HG03103 (cell line): ENCODE data around the gene KRTAP6-2.

Experiments used
- ATAC-seq: cut with Tn5 transposase; IDR thresholded peaks from one replicate; pipeline ENCODE4 v1.9.1; 2021; ENCODE audit warnings: low read depth; ENCODE audit not compliant: unreplicated experiment

KRTAP6-2 gene, protein sequence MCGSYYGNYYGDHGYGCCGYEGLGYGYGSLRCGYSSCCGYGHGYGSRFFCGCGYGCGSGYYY

DNA sequence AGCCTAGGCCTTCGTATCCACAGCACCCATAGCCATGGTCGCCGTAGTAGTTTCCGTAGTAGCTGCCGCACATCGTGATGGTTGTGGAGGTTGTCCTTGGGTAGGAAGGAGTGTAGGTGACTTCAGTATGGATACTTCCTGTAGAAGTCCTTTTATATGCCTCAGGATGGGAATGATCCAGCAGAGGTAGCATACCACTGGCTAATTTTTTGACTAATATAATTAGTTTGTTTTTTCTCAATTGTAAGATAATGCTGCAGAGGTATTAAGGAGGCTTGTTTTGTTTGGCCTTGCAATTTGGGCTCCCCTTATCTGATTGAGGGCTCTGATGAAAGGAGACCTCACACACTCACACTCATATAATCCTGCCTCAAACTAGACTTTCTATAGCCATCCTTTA, at the start of gene KRTAP6-2:
KRTAP6-2 (minus strand) TSS at position 101 of the 400 bp plus-strand sequence; CDS start at position 73, 28 bp downstream.
- no peak for ATAC-seq

DNA sequence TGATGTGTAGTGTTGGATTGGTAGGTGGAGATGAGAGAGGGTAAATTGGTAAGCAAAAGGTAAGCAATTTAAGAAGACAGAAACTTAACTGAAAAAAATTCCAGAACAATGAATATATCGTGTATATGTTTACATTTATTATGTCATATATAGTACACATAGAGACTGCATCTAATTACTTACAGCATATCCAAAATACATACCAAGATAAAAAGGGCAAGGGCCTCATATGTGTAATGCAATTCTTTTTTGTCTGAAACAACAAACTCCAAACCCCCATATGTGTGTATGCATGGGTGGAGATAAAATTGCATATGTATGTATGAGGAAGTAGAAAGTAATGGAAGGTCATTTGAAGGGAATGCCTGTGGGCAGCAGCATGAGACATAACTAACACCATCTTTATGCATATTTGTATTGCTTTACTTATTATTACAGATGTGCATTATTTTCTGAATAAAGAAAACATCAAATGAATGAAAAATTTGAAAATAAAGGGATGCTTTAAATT, 48.3 kb upstream of the KRTAP6-2 start:
- no peak for ATAC-seq

DNA sequence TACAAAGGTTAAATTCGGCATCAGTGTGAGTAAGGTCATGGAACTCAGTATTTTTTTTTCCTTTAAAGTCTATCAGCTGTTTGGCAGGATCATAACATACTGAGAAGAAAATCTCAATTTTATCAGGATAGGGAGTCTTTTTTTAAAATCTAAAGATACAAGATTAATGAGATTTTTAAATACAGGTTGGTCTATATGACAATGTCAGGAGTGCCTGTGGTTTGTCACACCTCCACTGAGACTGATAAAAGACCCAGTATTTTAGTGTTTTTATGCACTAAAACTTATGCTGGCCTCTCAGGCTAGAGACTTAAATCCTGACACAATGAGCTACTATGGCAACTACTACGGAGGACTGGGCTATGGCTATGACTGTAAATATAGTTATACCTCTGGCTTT, 43.9 kb upstream of the KRTAP6-2 start, which contains the start of gene KRTAP20-3:
KRTAP20-3 (plus strand) TSS at position 301 of the 400 bp plus-strand sequence.
- ATAC-seq = no peak

DNA sequence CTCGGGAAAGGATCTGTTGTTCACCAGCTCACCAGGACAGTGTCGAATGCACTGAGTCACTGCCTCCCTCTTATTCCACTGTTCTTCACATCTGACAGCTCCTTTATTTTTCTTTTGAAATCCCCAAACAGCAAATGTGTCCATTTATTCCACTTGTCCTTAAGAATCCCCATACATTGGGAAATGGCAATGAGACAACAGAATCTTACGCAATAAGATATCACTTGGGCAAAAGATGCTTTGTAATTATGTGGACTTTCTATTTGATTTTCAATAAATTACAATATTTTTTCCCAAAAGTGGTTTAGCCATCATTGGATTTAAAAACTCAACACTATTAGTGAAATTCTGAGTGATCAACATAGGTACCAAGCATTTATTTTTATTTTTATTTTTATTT, 40.0 kb upstream of the KRTAP6-2 start:
- ATAC-seq = no peak

DNA sequence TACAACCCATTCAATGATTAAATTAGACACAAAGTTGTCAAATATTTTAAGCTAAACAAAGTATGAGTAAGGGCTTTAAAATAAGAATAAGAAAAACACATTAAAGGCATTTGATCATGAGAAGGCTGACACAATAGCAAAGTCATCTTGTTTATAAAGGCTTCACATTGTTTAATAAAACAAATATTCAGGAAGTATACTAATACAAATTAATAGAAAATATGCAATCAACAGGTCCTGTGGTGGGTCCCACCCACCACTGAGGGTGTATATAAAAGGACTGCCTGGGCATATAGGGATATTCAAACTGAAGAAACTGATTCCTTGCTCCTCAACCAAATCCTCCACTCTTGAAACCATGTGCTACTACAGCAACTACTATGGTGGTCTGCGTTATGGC, 36.2 kb upstream of the KRTAP6-2 start, which contains the start of gene KRTAP20-2:
KRTAP20-2 (plus strand) TSS at position 301 of the 400 bp plus-strand sequence; CDS start at position 359, 58 bp downstream.
- ATAC-seq = no peak

DNA sequence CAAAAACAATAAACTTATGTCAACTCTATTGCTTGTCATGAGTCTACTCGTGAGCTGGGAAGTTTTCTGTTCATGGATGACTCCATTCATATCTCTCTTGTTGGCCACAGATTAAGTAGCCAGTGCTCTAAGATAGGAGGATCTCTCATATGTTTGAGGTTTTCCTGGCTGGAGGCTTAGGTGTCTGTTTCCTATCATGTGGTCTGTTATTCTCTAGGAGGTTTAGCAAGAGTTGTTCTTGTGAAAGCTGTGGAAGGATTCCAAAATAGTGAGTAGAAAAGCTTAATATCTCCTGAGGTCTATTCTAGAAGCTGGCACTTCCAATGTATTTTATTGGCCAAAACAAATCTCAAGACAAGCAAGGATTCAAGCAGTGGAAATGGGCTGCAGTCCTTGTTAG, 30.5 kb upstream of the KRTAP6-2 start:
- ATAC-seq = no peak

DNA sequence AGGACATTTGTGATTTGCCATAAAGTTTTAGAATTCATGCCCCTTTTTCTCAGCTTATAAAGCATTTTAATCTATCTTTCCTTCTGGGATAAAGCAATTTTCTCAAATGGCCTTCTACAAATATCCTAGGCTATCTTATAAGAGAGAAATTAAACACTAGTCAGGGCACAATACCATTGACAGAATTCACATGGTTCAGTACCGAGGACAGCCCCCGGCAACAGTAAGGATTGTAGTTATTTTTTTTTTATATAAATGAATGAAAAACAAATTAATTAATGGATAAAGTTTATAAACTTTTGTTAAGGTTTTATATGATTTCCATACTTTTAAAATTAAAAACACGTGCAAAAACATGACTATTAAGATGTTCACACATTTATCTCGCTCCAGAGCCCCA, 29.4 kb upstream of the KRTAP6-2 start:
- ATAC-seq = no peak

DNA sequence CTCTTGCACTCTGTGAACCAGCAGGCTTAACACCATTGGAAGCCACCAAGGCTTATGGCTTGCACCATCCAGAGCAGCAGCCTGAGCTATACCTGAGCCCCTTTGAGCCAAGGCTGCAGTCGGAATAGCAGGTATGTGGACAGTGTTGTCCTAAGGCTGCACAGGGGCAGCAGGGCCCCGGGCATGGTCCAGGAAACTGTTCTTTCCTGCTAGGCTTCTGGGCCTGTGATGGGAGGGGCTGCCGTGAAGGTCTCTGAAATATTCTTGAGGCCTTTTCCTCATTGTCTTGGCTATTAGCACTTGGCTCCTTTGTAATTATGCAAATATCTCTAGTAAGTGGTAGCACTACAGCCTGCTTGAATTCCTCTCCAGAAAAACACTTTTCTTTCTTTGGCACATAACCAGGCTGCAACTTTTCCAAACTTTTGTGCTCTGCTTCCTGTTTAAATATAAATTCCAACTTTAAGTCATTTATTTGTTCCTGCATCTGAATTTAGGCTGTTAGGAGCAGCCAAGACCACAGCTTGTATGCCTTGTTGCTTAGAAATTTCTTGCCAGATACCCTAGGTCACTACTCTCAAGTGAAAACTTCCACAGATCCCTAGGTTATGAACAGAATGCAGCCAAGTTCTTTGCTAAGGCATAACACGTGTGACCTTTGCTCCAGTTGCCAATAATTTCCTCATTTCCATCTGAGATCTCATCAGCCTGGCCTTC, 26.9 kb upstream of the KRTAP6-2 start:
- no peak for ATAC-seq

DNA sequence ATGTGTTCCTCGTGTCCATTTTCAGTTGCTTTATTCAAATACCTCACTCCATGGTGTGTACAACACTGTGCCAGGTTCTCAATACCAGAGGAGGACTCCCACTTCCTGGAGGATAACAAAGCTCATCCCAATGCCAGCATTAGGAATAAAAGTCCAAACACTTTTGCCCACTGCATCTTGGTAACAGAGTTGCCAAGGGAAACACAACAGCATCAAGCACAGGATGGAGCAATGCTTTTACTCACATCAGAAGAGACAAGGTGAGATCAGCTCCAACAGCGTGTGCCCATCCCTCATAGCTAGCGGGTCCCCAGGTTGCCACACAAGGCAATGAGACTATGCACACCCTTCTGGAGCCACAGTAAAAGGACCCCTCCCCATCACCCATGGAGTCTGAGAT, 24.7 kb upstream of the KRTAP6-2 start:
- no peak for ATAC-seq

DNA sequence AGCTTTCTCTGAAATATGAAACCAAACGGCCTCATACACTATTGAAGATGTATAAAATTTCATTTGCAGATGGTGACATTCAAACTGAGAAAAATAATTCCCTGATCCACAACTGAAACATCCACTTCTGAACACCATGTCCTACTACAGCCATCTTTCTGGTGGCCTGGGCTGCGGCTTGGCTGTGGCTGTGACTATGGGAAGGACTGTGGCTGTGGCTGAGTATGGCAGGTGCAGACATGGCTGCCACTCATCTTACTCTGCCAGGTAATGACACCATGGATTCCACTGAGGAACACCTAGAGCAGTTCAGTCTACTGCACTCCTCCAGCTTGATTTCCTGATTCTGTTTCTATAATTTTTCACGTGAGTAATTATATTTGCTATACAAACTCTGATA, 21.8 kb upstream of the KRTAP6-2 start, which contains the start of gene KRTAP20-4:
KRTAP20-4 (plus strand) TSS at position 106 of the 400 bp plus-strand sequence.
- ATAC-seq = no peak

DNA sequence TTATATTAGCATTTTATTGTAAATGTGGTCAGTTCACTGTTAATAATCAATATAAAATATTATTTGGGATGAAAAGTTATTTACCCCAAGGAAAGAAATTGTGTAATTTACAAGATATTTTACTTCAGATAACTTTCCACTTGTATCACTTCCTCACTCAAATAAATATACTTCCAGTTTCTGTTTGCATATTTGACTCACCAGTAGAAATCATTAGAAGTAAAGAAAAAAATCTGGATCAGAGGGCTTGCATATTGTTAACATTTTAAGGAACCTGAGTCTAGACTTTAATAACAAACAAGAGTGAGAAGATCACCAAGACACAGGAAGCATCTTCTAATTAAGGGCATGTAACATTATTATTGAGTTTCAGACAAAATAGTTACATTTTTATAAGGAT, 21.4 kb upstream of the KRTAP6-2 start:
- no peak for ATAC-seq

DNA sequence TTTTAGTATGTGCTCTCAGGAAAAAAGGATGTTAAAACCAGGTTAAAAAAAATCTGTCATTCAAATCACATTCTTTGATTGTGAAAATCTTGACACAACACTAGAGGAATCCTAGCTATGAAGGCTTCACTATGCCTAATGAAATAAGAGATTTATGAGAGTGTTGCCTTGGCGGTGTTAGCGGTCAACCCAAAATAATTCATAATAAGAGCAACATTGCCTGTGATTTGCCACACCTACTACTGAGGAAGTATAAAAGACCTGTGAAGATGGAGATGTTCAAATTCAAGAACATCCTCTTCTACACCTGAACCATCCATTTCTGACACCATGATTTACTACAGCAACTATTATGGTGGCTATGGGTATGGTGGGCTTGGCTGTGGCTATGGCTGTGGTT, 17.4 kb upstream of the KRTAP6-2 start, which contains the start of gene KRTAP20-1:
KRTAP20-1 (plus strand) TSS at position 301 of the 400 bp plus-strand sequence; CDS start at position 331, 30 bp downstream.
- no peak for ATAC-seq

DNA sequence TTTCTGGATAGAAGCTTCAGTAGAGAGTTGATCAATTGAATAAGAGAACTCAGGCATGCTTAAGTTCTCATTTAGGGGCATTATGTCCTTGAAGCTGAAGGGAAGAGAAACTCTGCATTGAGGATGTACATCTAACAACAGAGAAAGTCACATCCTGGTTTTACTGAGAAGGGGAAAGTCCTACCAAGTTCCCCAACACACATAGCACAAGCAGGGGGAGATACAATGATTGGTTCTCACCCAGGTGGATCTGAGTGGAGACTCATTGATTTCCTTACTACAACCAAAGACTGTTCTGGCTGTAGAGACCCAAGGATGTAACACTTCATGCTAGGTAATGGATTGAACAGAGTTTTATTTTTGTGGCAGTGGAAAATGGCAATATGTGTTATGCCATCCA, 16.5 kb upstream of the KRTAP6-2 start:
- no peak for ATAC-seq

DNA sequence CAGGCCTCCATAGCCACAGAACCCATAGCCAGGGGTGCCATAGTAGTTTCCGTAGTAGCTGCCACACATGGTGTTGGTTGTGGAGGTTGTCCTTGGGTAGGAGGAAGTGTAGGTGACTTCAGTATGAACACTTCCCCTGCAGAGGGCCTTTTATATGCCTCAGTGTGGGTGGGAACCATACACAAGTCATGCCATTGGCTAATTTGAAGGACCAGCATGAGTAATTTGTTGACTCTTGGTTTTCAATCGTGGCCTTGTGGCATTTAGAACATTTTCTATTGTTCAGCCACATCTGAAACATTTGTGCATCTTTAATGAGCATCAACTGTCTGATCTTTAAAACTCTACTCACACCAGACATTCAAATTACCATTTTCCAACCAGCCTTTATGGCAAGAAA, 15.1 kb upstream of the KRTAP6-2 start, which contains the start of gene KRTAP6-1:
KRTAP6-1 (minus strand) TSS at position 95 of the 400 bp plus-strand sequence; CDS start at position 69, 26 bp downstream.
- no peak for ATAC-seq

DNA sequence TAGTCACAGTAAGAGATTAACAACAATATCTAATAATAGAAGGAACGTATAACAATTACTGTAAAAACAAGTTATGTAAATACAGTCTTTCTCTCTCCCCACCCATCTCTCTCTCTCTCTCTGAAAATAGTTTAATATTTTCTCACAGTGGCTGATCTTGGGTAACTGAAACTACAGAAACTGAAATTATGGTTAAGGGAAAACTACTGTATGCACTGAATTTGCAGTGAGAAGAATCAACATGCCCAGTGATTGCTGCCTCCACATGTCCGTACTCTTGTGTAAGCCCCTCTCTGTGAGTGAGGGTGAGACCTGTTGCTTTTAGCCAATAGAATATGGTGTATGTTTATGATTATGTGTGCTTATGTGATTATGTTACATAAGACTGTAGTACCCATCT, 13.4 kb upstream of the KRTAP6-2 start:
- ATAC-seq = no peak

DNA sequence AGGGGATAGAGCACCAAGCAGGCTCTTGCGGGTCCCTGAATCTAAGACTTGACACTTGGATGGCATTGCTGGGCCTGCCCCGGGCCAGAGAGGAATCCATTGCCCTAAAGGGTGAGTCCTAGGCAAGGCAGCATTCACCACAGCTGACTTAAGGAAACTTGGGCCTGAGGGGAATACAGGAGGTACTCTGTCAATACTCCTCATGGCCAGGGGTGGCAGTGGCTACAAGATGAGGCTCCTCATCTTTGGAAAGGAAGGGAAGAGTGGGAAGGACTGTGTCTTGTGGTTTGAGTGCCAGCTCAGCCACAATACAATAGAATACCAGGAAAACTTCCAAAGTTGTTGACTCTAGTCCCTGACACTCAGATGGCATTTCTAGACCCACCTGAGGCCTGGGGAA, 7.3 kb upstream of the KRTAP6-2 start:
- no peak for ATAC-seq

DNA sequence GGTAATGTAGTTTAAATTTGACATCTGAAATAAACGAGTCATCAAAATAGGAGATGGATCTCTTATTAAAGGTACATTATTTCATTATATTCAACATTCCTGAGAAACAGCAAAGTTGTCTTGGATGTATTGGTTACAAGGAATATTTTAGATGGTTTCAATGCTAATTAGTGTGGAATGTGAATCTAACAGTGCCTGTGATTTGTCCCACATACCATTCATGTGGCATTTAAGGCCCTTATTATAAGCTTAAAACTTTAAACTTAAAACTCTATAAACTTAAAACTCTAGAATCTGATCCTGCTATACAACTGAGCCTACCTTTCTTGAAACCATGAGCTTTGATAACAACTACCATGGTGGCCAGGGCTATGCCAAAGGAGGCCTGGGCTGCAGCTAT, 2.1 kb upstream of the KRTAP6-2 start, which contains the start of gene KRTAP22-1:
KRTAP22-1 (plus strand) TSS at position 301 of the 400 bp plus-strand sequence.
- ATAC-seq = no peak

DNA sequence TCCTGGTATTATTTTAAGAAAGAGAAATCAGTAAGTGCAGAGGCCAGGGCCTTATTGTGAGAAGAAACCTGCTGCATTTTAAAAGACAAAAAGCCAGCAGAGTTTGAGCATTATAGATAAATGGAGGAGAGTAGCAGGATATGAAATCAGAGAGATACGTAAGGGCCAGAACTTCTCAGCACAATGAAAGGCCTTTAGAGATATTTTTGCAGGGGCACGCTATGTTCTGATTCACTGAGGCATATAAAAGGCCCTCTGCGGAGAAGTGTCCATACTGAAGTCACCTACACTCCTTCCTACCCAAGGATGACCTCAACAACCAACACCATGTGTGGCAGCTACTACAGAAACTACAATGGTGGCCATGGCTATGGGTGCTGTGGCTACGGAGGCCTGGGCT, 6.6 kb downstream of the KRTAP6-2 start, which contains the start of gene KRTAP6-3:
KRTAP6-3 (plus strand) TSS at position 301 of the 400 bp plus-strand sequence; CDS start at position 307, 6 bp downstream.
- no peak for ATAC-seq

DNA sequence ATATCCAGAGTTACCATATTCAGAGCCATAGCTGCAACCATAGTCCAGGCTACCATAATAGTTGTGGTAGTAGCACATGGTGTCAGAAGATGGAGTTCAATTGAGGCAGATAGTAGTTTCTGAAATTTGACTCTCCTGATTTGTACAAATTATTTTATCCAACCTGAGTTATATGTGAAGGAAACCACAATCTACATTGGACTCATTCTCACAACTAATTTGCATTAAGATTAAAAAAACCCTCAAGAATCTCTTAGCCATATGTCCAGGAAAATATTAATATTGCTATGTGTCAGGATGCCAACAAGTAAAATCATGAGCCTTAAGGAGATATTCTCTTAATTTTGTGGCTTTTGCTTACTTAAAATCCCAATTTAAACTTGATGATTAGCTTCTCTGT, 8.4 kb downstream of the KRTAP6-2 start, which contains the start of gene KRTAP22-2:
KRTAP22-2 (minus strand) TSS at position 101 of the 400 bp plus-strand sequence.
- no peak for ATAC-seq

DNA sequence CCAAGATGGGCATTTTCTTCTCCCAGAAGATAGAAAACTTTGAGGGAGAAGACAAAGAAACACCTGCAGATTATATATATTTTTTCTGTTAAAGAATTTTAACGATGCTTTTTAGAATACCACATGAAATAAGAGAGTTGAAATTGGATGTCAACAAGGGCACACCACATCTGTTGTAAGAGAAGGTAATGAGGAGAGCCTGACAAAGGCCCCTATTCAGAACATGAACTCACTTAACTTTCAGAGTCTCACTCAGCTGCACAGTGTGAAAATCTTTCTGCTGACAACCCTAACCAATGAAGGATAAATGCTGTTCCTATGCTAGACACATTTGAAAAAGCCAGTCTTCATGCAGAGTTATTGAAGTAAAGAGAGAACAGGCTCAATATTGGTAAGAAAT, 15.8 kb downstream of the KRTAP6-2 start:
- no peak for ATAC-seq

DNA sequence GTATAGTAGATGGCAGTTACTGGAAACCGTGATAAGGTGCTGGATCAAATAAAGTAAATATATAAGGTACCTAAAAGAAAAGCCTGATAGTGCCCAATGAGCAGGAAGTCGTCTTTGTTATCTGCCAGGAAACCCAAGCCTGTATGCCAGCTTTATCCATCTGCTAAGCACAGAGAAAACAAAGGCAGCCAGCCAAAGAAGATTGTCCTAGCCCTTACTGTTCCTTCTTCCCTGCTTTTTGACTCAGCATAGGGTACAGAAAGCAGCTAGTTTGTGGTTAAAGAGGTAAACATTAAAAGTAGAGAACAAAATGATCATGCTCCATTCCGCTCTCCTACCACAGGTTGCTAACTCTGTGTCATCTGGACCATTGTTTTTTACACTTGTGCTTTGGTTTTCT, 18.6 kb downstream of the KRTAP6-2 start:
- no peak for ATAC-seq
